Caco-2 (cell line): ENCODE measurements around the gene RCN2. TPM values are rescaled to one million over a fixed set of nuclear protein-coding genes. Genes with fewer than 3 reads are reported as not detected.

Experiments
- BruUV-seq: library from RNA; stranded (reverse); fragments of 400-500 nt; replicated peaks from 2 replicates; lab custom pipeline; 2021; lab: Mats Ljungman, UMichigan
- CTCF ChIA-PET: fragments of 300-600 bp; sonication (Branson Sonifier 250); formaldehyde crosslinking; loops from one replicate; lab custom pipeline; 2022; ENCODE audit warnings: antibody characterized with exemption; lab: Charles Lee
- POLR2A ChIA-PET: fragments of 300-600 bp; sonication (Branson Sonifier 250); formaldehyde crosslinking; loops from one replicate; lab custom pipeline; 2022; ENCODE audit warnings: antibody characterized with exemption; lab: Charles Lee
- DNase-seq, 2 experiments: peaks; one replicate each; pipeline versions ENCODE4 v3.0.0 to v3.0.0-alpha.2; 2020 to 2022
- H3K27me3 ChIP-seq: replicated peaks from 2 replicates; pipeline ENCODE4 v1.6.0; 2011; ENCODE audit warnings: low read length; ENCODE audit not compliant: control insufficient read depth, insufficient read depth
- H3K36me3 ChIP-seq: 2 replicates; pipeline ENCODE4 v1.5.1; 2011; ENCODE audit warnings: low read length; ENCODE audit not compliant: control insufficient read depth, insufficient read depth
- H3K4me1 ChIP-seq: fragments of 250-450 bp; sonication (Bioruptor Pico); 2 replicates; pipeline ENCODE4 v1.5.1; 2020; ENCODE audit warnings: mild to moderate bottlenecking
- H3K4me3 ChIP-seq: 2 replicates; pipeline ENCODE4 v1.5.1; 2011; ENCODE audit warnings: low read depth, mild to moderate bottlenecking, control low read depth, low read length
- H3K9me3 ChIP-seq: fragments of 250-450 bp; sonication (Bioruptor Pico); 2 replicates; pipeline ENCODE4 v1.5.1; 2020; ENCODE audit warnings: mild to moderate bottlenecking, moderate library complexity
- H3K27ac Mint-ChIP-seq: one replicate; pipeline ENCODE4 v1.8.0; 2022; ENCODE audit warnings: mixed read lengths; ENCODE audit not compliant: unreplicated experiment
- H3K27me3 Mint-ChIP-seq: one replicate; pipeline ENCODE4 v1.8.0; 2022; ENCODE audit warnings: mixed read lengths; ENCODE audit not compliant: insufficient read depth, unreplicated experiment
- H3K36me3 Mint-ChIP-seq: one replicate; pipeline ENCODE4 v1.8.0; 2022; ENCODE audit warnings: mild to moderate bottlenecking, mixed read lengths; ENCODE audit not compliant: insufficient read depth, unreplicated experiment
- H3K4me1 Mint-ChIP-seq: one replicate; pipeline ENCODE4 v1.8.0; 2022; ENCODE audit warnings: low read depth, mixed read lengths; ENCODE audit not compliant: unreplicated experiment
- H3K4me3 Mint-ChIP-seq: one replicate; pipeline ENCODE4 v1.8.0; 2022; ENCODE audit warnings: mild to moderate bottlenecking, moderate library complexity, mixed read lengths; ENCODE audit not compliant: unreplicated experiment
- H3K9me3 Mint-ChIP-seq: one replicate; pipeline ENCODE4 v1.8.0; 2022; ENCODE audit warnings: mixed read lengths; ENCODE audit not compliant: unreplicated experiment
- CTCF ChIP-seq, 2 experiments: fragments of 200-600 bp in 1 of 2; IDR thresholded peaks; 1 replicate in 1 of 2; 2 replicates in 1 of 2; pipeline versions ENCODE4 v1.5.1 to v1.8.0; 2011 to 2022; ENCODE audit warnings: antibody characterized with exemption in 1 of 2, control low read depth in 1 of 2, inconsistent platforms in 1 of 2, low read depth in 1 of 2, low read length in 1 of 2, mild to moderate bottlenecking in 1 of 2, moderate library complexity in 1 of 2; ENCODE audit not compliant: insufficient read depth in 1 of 2, severe bottlenecking in 1 of 2, unreplicated experiment in 1 of 2
- intact Hi-C: fragments of 100-400 bp; cut with micrococcal nuclease; formaldehyde crosslinking; loops from one replicate; pipeline ENCODE4 v1.10.0; 2022; ENCODE audit not compliant: unreplicated experiment
- total RNA-seq: library from RNA; stranded (reverse); gene quantifications from 2 replicates; pipeline ENCODE4 v1.2.3, GENCODE V29; 2022

RCN2 gene
- total RNA-seq, 1 experiment from 2014 or later, result 73.7 TPM

- intact Hi-C loops, result no loop called here
- Histone ChIP-seq H3K4me3 (no peak overlapping the region), H3K9me3 (no peaks in the 10 kb centered on the region), H3K36me3 (no peaks in the 10 kb centered on the region), H3K27me3 (no peaks in the 10 kb centered on the region), H3K4me1 (no peaks in the 10 kb centered on the region)
- BruUV-seq, result no TSS peak
- no peaks in the 10 kb centered on the region for H3K4me1 Mint-ChIP-seq
- DNase-seq, result no peak
- ChIA-PET CTCF (interaction anchor here (0.6 kb wide), 1 partner anchor 39 kb away, joined by 5 read pairs; no protein-coding TSS in a partner anchor), POLR2A (no interaction called here)
- no peaks in the 10 kb centered on the region for H3K9me3 Mint-ChIP-seq
- H3K4me3 Mint-ChIP-seq, result no peak overlapping the region
- TF ChIP-seq CTCF (IDR thresholded peaks at IDR 0.05; ENCODE audit: insufficient read depth in 1 of 2, low read depth in 1 of 2, low read length in 1 of 2, severe bottlenecking in 1 of 2, unreplicated experiment in 1 of 2), result no peak
- no peaks in the 10 kb centered on the region for H3K27me3 Mint-ChIP-seq
- no peak overlapping the region for H3K27ac Mint-ChIP-seq
- peaks cover 42% of the 10 kb centered on the region for H3K36me3 Mint-ChIP-seq
Measured at GRCh38 chr15:76939715-76940114, 8.2 kb downstream of the RCN2 start.

- no peaks in the 10 kb centered on the region for H3K9me3 Mint-ChIP-seq
- Histone ChIP-seq H3K9me3 (no peaks in the 10 kb centered on the region), H3K4me1 (no peaks in the 10 kb centered on the region), H3K4me3 (no peak overlapping the region), H3K27me3 (no peaks in the 10 kb centered on the region), H3K36me3 (no peaks in the 10 kb centered on the region)
- no TSS peak for BruUV-seq
- H3K4me3 Mint-ChIP-seq, result no peak overlapping the region
- no peak for DNase-seq
- no peaks in the 10 kb centered on the region for H3K4me1 Mint-ChIP-seq
- H3K36me3 Mint-ChIP-seq, result peaks cover 33% of the 10 kb centered on the region
- intact Hi-C loops, result no loop called here
- ChIA-PET CTCF (no interaction called here), POLR2A (no interaction called here)
- TF ChIP-seq CTCF (IDR thresholded peaks at IDR 0.05; ENCODE audit: insufficient read depth in 1 of 2, low read depth in 1 of 2, low read length in 1 of 2, severe bottlenecking in 1 of 2, unreplicated experiment in 1 of 2), result no peak
- H3K27me3 Mint-ChIP-seq, result no peaks in the 10 kb centered on the region
- H3K27ac Mint-ChIP-seq, result no peak overlapping the region
Measured at GRCh38 chr15:76941636-76942035, 10.1 kb downstream of the RCN2 start.

- Histone ChIP-seq H3K9me3 (no peaks in the 10 kb centered on the region), H3K4me3 (no peak overlapping the region), H3K4me1 (no peaks in the 10 kb centered on the region), H3K36me3 (no peaks in the 10 kb centered on the region), H3K27me3 (no peaks in the 10 kb centered on the region)
- no peak overlapping the region for H3K4me3 Mint-ChIP-seq
- H3K27ac Mint-ChIP-seq, result no peak overlapping the region
- no peaks in the 10 kb centered on the region for H3K4me1 Mint-ChIP-seq
- DNase-seq, result no peak
- H3K36me3 Mint-ChIP-seq, result peaks cover 35% of the 10 kb centered on the region
- TF ChIP-seq CTCF (IDR thresholded peaks at IDR 0.05; ENCODE audit: insufficient read depth in 1 of 2, low read depth in 1 of 2, low read length in 1 of 2, severe bottlenecking in 1 of 2, unreplicated experiment in 1 of 2), result no peak
- intact Hi-C loops, result no loop called here
- H3K9me3 Mint-ChIP-seq, result no peaks in the 10 kb centered on the region
- BruUV-seq, result no TSS peak
- no peaks in the 10 kb centered on the region for H3K27me3 Mint-ChIP-seq
- CTCF ChIA-PET, result no interaction called here
- POLR2A ChIA-PET, result no interaction called here
Measured at GRCh38 chr15:76942331-76942730, 10.8 kb downstream of the RCN2 start.
